GM13977 (cell line): ENCODE measurements around the gene CBFA2T3.

Experiments used
- DNase-seq: peaks from one replicate; pipeline ENCODE4 v3.0.0; 2012; ENCODE audit warnings: low spot score
- CTCF ChIP-seq: IDR thresholded peaks from 2 replicates; pipeline ENCODE4 v1.5.1; 2012; ENCODE audit warnings: mild to moderate bottlenecking, control low read depth; ENCODE audit not compliant: insufficient read depth; ENCODE audit errors: extremely low read depth, missing control alignments
- in situ Hi-C: fragments of 300-500 bp; cut with MboI; formaldehyde crosslinking; loops from one replicate; pipeline ENCODE4 v1.12.0; 2022; ENCODE audit warnings: low sequenced_read_pairs, low pct_unique_long_range_greater_than_20kb, mixed read lengths, inconsistent platforms; ENCODE audit not compliant: unreplicated experiment

CBFA2T3 gene

GRCh38 chr16:88886420-88886844 lies 90.6 kb downstream of the CBFA2T3 start:
- in situ Hi-C loops: no loop called here
- TF ChIP-seq CTCF: no peak
- no peak for DNase-seq

- no peak for TF ChIP-seq CTCF
- in situ Hi-C loops: no loop called here
- DNase-seq: no peak
These were observed 91.2 kb downstream of the CBFA2T3 start for GRCh38 chr16:88885693-88886280.

GRCh38 chr16:88884569-88885271 lies 92.3 kb downstream of the CBFA2T3 start:
- in situ Hi-C loops: no loop called here
- DNase-seq: no peak
- TF ChIP-seq CTCF: no peak

GRCh38 chr16:88883946-88884345 lies 93.1 kb downstream of the CBFA2T3 start:
- TF ChIP-seq CTCF: no peak
- no peak for DNase-seq
- in situ Hi-C loops: no loop called here

- in situ Hi-C loops: no loop called here
- TF ChIP-seq CTCF: no peak
- no peak for DNase-seq
These were observed 93.7 kb downstream of the CBFA2T3 start for GRCh38 chr16:88883117-88883895.

- DNase-seq: no peak
- TF ChIP-seq CTCF: no peak
These were observed 94.5 kb downstream of the CBFA2T3 start for GRCh38 chr16:88882358-88883030.

More at GRCh38 chr16:88882358-88883030, 94.5 kb downstream of the CBFA2T3 start:
- in situ Hi-C loops: no loop called here
